ENCODE results near the gene FAM53A. TPM values are rescaled to one million over a fixed set of nuclear protein-coding genes. Genes with fewer than 3 reads are reported as not detected.

The FAM53A gene
- total and polyA plus RNA-seq, 2 of the 4 experiments (the other 2 are of a cell fraction) = 2.0 to 3.1 TPM

DNA sequence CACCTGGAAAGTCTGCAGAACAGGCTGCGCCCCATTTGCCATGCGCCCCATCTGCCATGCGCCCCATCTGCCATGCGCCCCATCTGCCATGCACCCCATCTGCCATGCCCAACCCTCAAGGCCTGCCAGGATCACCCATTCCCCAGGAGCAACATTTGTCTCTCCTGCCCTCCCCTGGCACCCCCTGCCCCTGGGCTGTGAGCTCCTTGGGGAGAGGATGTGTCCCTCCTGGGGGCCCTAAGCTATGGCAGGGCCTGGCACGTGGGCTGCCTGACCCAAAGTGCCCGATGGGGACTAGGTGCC, 82.6 kb downstream of the FAM53A start:
- H3K4me2 ChIP-seq (ENCODE audit: low read depth, low read length) = no peak overlapping the region
- no peaks in the 10 kb centered on the region for H3K79me1 ChIP-seq (ENCODE audit: low read depth in 1 of 2, low read length in 2 of 2)
- no peak overlapping the region for H2BK120ac ChIP-seq (ENCODE audit: low read depth, low read length)
- no peak overlapping the region for H2BK15ac ChIP-seq (ENCODE audit: low read depth, low read length)
- no peak overlapping the region for H3K18ac ChIP-seq (ENCODE audit: low read depth, low read length)
- intact Hi-C loops (cut with micrococcal nuclease) (no loop called here), dilution Hi-C loops (cut with HindIII; ENCODE audit: low sequenced_read_pairs, unreplicated experiment) (no loop called here), in situ Hi-C loops (cut with MboI; ENCODE audit: low sequenced_read_pairs) (no loop called here)
- peaks cover 13% of the 10 kb centered on the region; the same call in 1 of the 2 replicates for H3K27me3 ChIP-seq (ENCODE audit: control insufficient read depth, insufficient read depth, low read length)
- WGBS, 2 experiments (ENCODE audit: extremely low coverage in 2 of 2, insufficient read length in 1 of 2) = 93% methylated on average over 3 of the region's 6 CpGs; no CpG with 5 or more reads in 1 of the 2 experiments
- H4K20me1 ChIP-seq (ENCODE audit: insufficient read depth, low read length) = no peaks in the 10 kb centered on the region; the same call in 1 of the 2 replicates
- no peak overlapping the region for H3K27ac ChIP-seq (ENCODE audit: insufficient read depth, low read length)
- H2AK5ac ChIP-seq (ENCODE audit: low read depth, low read length) = no peak overlapping the region
- H3K4ac ChIP-seq (ENCODE audit: low read depth, low read length) = no peak overlapping the region
- H3K9me3 ChIP-seq (ENCODE audit: control insufficient read depth, insufficient read depth, low read length) = no peaks in the 10 kb centered on the region
- H3K9ac ChIP-seq (ENCODE audit: low read depth, low read length) = no peak overlapping the region
- DNase-seq = no peak
- no peak overlapping the region for H2AK9ac ChIP-seq (replicated peaks; ENCODE audit: low read depth, low read length, poor library complexity)
- H3K9me1 ChIP-seq (ENCODE audit: insufficient read depth, low read length) = no peaks in the 10 kb centered on the region
- CTCF ChIA-PET = no interaction called here
- H3K56ac ChIP-seq (ENCODE audit: extremely low read depth, insufficient read depth, low read length) = no peak overlapping the region
- no peak for ATAC-seq (ENCODE audit: low read depth)
- no peak overlapping the region for H2AFZ ChIP-seq (replicated peaks; ENCODE audit: low read length, poor library complexity)
- POLR2A ChIA-PET (ENCODE audit: unreplicated experiment) = no interaction called here
- TF ChIP-seq RFX5 (IDR thresholded peaks at IDR 0.05; ENCODE audit: low read depth, low read length) (no peak), MAZ (IDR thresholded peaks at IDR 0.05; ENCODE audit: borderline replicate concordance, low read depth, low read length) (no peak), FOS (IDR thresholded peaks at IDR 0.05; ENCODE audit: low read depth, low read length) (no peak), CHD1 (IDR thresholded peaks at IDR 0.05; ENCODE audit: low read depth, low read length) (no peak)
- TF ChIP-seq, protein P1, sequence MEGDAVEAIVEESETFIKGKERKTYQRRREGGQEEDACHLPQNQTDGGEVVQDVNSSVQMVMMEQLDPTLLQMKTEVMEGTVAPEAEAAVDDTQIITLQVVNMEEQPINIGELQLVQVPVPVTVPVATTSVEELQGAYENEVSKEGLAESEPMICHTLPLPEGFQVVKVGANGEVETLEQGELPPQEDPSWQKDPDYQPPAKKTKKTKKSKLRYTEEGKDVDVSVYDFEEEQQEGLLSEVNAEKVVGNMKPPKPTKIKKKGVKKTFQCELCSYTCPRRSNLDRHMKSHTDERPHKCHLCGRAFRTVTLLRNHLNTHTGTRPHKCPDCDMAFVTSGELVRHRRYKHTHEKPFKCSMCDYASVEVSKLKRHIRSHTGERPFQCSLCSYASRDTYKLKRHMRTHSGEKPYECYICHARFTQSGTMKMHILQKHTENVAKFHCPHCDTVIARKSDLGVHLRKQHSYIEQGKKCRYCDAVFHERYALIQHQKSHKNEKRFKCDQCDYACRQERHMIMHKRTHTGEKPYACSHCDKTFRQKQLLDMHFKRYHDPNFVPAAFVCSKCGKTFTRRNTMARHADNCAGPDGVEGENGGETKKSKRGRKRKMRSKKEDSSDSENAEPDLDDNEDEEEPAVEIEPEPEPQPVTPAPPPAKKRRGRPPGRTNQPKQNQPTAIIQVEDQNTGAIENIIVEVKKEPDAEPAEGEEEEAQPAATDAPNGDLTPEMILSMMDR (conservative IDR thresholded peaks at IDR 0.05; ENCODE audit: low read depth, low read length) = no peak
- H4K8ac ChIP-seq (ENCODE audit: low read depth in 2 of 2, low read length in 2 of 2) = no peak overlapping the region
- no peak overlapping the region for H4K91ac ChIP-seq (ENCODE audit: insufficient read depth, low read depth, low read length)
- H3K4me3 ChIP-seq (ENCODE audit: insufficient read depth, low read depth, low read length) = no peak overlapping the region
- no peak overlapping the region for H2BK5ac ChIP-seq (ENCODE audit: low read depth, low read length, poor library complexity, severe bottlenecking)
- no TSS peak for BruUV-seq (replicated peaks)
- H3K23ac ChIP-seq (ENCODE audit: low read depth, low read length) = no peak overlapping the region
- H2BK20ac ChIP-seq (ENCODE audit: low read depth, low read length) = no peak overlapping the region
- H3K14ac ChIP-seq (replicated peaks; ENCODE audit: low read depth, low read length) = no peak overlapping the region
- no peaks in the 10 kb centered on the region for H3K36me3 ChIP-seq (ENCODE audit: control insufficient read depth, insufficient read depth, low read length)
- no peaks in the 10 kb centered on the region for H3K4me1 ChIP-seq (ENCODE audit: control insufficient read depth, insufficient read depth, low read length)
- no peak overlapping the region for H4K5ac ChIP-seq (ENCODE audit: low read depth, low read length)
